B cell (primary cell): ENCODE data around the gene MAPT.

Experiments
- CTCF ChIP-seq: fragments of 200-600 bp; IDR thresholded peaks from one replicate; pipeline ENCODE4 v1.8.0; 2022; ENCODE audit warnings: antibody characterized with exemption, mild to moderate bottlenecking
- EZH2 ChIP-seq: IDR thresholded peaks from 2 replicates; pipeline ENCODE4 v1.6.1; 2012; ENCODE audit warnings: borderline replicate concordance, low read depth, mild to moderate bottlenecking, moderate library complexity, low read length; ENCODE audit not compliant: insufficient read depth, poor library complexity, severe bottlenecking

GRCh38 chr17:45982791-45983613, 88.6 kb downstream of the MAPT start:
- TF ChIP-seq CTCF, result no peak
- TF ChIP-seq EZH2, result no peak
